Activated naive CD4-positive, alpha-beta T cell treated with Interleukin-2 at 50 U/mL for 16 hours (primary cell): Measurements from ENCODE around the gene INPP5F.
"Not testable (repeated sequence)": the region's sequence is repeated elsewhere in the genome, so short reads cannot be mapped to it uniquely, and the experiment has no call there.

ENCODE experiments used
- DNase-seq: peaks from one replicate; pipeline ENCODE4 v3.0.0-alpha.2; 2020

The INPP5F gene

DNA sequence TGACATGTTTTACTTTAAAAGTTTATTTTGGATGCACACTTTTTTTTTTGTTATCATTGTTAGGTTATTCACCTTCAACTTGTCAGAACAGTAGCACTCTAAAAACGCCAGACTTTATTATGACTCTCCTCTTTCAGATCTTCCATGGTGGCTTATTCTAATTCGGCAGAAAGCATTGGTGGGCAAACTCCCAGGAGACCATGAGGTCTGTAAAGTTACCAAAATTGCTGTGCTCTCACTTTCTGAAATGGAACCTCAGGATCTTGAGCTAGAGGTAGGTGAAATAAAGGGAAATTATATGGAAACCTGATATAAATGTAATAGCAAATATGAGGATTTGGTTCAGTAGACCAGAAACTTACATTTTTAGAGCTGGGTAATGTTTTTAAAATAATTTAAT is 55.6 kb downstream of the INPP5F start:
- no peak for DNase-seq

GRCh38 chr10:119782981-119783664 is 57.3 kb downstream of the INPP5F start:
- no peak for DNase-seq

DNA sequence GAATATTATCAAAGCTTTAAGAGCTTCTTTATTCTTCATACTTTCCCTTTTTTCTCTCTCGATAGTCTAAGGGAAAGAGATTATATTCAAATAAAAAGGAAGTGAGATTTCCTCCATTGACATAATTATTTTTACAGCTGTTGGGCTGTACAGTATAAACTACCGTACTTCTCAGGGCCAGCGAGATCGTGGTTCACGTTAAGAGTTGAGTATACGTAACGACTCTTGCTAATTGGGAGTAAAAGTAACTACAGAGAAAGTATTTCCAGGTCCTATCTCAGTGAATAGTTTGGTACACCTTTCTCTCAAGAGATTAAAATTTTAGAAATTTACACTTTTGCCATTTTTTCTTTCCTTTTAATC is 57.8 kb downstream of the INPP5F start:
- no peak for DNase-seq

- DNase-seq: no peak
Observed at GRCh38 chr10:119784340-119785067, 58.7 kb downstream of the INPP5F start.

DNA sequence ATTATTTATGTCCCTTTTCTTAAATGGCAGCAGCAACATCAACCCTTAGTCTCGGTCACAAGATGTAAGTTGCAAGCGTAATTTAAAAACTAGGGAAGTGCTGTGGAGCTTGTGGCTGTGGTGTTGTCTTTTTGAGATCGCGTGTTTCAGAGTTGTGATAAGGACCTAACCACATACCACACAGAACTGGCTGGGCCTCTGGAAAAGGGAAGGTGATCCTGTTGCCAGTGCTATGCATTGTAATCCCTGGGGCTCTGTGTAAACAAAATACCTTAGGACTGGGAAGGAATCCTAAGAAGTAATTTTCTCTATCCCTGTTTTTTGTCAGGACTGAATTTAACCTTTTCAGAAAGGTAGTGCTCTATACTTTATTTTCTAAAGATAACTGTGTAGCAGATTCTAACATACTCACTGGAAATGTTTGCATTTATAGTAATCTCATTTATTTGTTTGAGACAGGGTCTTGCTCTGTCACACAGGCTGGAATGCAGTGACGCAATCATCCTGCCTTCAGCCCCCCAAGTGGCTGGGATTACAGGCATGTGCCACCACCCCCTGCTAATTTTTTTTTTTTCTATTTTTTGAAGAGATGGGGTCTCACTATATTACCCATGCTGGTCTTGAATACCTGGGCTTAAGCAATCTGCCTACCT is 60.4 kb downstream of the INPP5F start:
- no peak for DNase-seq

DNA sequence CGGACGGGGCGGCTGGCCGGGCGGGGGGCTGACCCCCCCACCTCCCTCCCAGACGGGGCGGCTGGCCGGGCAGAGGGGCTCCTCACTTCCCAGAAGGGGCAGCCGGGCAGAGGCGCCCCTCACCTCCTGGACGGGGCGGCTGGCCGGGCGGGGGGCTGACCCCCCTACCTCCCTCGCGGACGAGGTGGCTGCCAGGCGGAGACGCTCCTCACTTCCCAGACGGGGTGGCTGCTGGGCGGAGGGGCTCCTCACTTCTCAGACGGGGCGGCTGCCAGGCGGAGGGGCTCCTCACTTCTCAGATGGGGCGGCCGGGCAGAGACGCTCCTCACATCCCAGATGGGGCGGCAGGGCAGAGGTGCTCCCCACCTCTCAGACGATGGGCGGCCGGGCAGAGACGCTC is 69.3 kb downstream of the INPP5F start:
- DNase-seq: not testable (repeated sequence)

GRCh38 chr10:119796039-119796438 is 70.2 kb downstream of the INPP5F start:
- DNase-seq: no peak

DNA sequence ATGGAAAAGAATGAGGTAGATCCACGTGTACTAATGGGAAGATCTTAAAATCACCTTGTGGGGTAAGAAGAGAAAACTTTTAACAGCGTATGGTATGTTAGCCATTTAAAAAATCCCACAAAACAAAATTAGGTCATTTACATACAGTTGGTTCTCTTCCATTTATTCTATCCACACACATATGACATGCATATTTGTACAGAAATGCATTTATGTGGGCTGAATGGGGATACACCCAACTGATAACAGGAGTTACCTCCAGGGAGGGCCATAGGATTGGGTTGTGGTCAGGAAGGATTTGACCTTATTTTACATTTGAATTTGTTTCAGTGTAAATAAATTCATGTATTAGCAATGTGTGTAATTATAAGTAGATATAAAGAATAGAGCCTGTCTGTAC is 75.3 kb downstream of the INPP5F start:
- DNase-seq: no peak

- no peak for DNase-seq
Observed at GRCh38 chr10:119801998-119802538, 76.2 kb downstream of the INPP5F start.

DNA sequence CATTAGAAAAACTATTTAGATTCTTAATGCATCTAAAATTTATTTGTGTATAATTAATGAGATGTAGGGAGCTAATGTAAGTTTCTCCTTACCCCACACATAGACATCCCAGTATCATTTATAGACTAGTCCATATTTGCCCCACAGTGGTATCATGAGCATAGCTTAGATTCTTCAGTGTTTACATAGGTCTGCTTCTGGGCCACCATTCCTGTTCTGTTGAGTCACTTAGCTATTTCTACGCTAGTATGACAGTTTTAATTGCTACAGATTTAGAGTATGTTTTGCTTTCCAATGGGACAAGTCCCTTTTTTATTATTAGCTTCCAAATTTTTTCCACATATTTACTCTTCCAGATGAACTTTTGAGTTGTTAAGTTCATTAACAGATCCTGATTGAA is 77.4 kb downstream of the INPP5F start:
- DNase-seq: no peak

DNA sequence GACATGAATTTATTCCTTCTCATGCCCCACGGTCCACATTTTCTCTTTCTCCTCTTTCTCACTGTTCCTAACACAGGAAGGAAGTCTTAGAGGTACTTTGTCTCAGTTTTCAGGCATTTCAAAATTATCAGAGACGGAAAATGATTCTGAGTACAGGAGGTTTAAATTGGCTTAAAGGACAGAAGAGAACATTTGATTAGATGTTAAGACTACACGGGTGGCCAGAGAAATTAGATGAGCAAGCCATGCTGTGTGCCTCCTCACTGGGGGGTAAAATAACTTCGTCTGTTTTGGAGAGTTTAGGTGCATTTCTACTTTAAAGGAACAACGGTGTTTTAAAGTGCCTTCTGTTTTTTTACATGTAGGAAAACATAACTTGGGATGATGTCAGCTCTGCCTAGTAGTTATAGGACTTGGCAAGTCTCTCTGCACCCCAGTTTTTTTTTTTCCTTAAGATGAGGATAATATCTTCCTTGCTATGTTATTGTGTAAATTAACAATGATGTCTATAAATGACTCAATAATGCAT is 79.9 kb downstream of the INPP5F start:
- DNase-seq: no peak

DNA sequence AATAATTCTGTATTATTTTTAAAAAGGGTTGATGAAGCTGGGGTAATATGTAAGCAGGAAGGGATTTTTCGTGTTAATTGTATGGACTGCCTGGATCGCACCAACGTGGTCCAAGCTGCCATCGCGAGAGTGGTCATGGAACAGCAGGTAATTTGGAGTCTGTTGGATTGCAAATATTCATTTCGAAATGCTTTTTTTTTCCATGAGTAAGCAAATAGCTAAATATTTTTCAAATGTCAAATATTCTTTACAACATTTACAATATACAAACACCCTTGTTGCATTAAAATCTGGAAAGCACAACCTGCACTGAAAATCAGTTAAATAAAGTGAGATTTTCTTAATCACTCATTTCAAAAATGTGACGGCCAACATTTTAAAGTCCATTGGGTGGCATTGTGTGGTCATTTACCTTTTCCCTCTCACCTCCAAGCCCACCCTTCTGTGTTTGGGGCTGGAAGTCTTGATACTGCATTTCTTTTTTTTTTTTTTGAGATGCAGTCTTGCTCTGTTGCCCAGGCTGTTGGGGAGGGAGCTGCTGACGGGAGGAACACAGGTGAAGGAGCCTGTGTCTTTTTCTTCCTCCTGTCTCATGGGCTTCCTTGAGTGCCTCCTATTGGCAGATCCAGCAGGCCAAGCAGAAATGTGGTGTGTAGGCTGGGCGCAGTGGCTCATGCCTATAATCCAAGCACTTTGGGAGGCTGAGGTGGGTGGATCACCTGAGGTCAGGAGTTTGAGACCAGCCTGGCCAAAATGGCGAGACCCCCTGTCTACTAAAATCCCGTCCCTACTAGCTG is 80.7 kb downstream of the INPP5F start:
- DNase-seq: no peak

GRCh38 chr10:119807960-119808697 is 82.3 kb downstream of the INPP5F start:
- DNase-seq: no peak

- DNase-seq: no peak
Observed at GRCh38 chr10:119811122-119811521, 85.3 kb downstream of the INPP5F start.

GRCh38 chr10:119812684-119813083 is 86.8 kb downstream of the INPP5F start:
- DNase-seq: no peak

DNA sequence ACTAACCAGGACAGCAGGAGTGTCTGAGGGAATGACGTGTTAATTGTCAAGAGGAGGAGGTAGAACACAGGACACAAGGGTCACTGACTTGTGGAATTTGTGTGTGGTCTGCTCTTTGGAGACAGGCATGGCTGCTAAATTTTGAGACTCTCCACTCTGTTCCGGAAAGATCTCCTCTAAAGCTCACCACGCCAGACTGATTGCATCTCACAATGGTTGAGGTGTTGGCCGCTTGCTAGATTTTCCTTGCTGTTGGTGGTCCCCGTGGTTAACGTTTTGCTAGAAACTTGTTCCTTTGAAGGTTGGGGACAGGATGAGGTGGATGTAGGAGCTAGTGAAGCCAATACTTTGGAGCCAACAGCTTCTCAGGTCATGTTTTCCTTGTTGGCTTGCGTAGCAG is 89.8 kb downstream of the INPP5F start:
- DNase-seq: no peak

DNA sequence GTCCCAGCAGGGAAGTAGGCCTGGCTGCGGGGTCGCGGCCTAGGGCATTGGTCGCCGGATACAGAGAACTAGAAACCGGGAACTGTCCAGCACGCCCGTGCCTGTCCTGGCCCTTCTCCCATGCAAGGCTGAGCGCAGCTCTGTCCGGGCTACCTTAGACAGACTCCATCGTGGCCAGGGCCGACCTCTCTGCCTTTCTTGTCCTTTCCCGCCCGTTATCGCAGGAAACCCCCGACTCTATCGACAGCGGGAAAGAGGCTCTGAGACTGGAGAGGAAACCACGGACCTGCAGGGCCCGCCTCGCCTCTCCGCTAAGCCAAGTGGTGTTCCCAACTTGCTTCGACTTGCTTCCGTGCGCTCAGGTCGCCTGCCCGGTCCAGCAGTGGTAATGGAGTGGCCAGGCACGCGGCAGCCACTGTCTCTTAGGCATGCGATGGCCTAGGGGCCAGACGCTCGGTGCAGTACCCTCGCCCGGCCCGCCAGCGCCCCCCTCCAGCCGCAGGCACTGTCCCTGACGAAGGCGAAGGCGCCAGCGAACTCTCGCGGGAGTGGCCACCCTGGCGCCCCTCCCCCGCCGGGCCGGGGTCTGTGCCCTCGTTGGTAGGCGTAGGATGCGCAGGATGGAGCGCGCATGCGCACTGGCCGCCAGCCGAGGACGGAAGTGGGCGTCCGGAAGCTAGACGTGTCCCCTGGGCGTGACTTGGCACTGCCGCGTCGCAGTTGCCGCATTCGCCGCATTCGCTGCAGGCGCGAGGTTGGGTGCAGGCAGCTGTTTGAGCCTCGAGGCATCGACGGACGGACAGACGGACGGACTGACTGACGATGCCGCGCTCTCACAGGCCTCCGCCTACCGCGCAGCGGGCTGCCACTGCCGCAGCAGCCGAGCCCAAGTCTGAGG is 92.4 kb downstream of the INPP5F start:
- DNase-seq: no peak

GRCh38 chr10:119818889-119819270 is 93.0 kb downstream of the INPP5F start:
- no peak for DNase-seq

DNA sequence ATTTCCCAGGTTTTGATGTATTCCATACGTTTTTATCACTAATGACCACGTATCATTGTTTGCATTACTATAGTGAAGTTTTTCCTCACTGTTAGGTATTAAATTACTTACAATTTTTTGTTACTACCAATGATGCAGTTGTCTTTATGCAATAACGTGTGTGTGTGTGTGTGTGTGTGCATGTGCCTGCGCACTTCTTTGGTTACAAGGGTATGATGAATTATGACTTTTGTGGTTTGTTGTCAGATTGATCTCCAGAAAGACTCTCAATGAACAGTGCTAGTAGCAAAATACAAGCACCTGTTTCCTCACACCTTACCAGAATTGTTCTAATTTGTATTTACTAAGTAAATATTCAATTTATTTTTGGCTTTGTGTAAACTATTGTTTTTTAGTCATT is 95.3 kb downstream of the INPP5F start:
- DNase-seq: no peak

DNA sequence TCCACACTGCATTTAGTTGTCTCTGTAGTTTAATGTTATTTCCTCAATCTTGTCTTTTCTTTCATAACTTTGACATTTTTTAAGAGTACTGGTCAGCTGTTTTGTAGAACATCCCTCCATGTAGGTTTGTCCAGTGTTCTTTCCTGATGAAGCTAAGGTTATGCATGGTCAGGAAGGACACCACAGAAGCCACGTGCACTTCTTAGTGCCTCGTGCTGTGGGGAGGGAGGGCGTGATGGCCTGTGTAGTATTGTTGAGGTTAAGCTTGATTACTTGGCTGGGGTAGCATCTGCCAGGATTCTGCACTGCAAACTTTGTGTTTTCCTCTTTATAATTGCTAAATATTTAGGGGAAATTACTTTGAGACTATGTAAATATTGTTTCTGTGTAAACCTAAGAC is 98.4 kb downstream of the INPP5F start:
- DNase-seq: no peak

GRCh38 chr10:119826771-119827170 is 100.9 kb downstream of the INPP5F start:
- DNase-seq: no peak
